Endothelial cell of umbilical vein (primary cell): ENCODE measurements around the gene GSN.

Source experiments
- EZH2 ChIP-seq: IDR thresholded peaks from 2 replicates; pipeline ENCODE4 v1.6.1; 2012; ENCODE audit warnings: borderline replicate concordance, low read depth, mild to moderate bottlenecking, moderate library complexity, low read length, inconsistent platforms; ENCODE audit not compliant: severe bottlenecking
- FOS ChIP-seq: IDR thresholded peaks from 2 replicates; pipeline ENCODE4 v1.6.1; 2011; ENCODE audit warnings: mild to moderate bottlenecking, low read length, moderate library complexity, borderline replicate concordance; ENCODE audit not compliant: insufficient read depth
- POLR2A ChIP-seq: IDR thresholded peaks from 2 replicates; pipeline ENCODE4 v1.6.1; 2012; ENCODE audit warnings: low read depth, mild to moderate bottlenecking, control low read depth, low read length
- POLR2AphosphoS5 ChIP-seq: IDR thresholded peaks from 2 replicates; pipeline ENCODE4 v1.6.1; 2012; ENCODE audit warnings: low read depth, mild to moderate bottlenecking, control low read depth, low read length, moderate library complexity; ENCODE audit not compliant: insufficient read depth
- TF ChIP-seq, protein P1 (sequence below), 2 donors: IDR thresholded peaks; 1 replicate in 1 of 2; 2 replicates in 1 of 2; pipeline ENCODE4 v1.5.1; 2011; ENCODE audit warnings: low read length in 2 of 2, mild to moderate bottlenecking in 2 of 2, moderate library complexity in 2 of 2, control low read depth in 1 of 2, inconsistent platforms in 1 of 2, low read depth in 1 of 2; ENCODE audit not compliant: insufficient read depth in 1 of 2; ENCODE audit errors: extremely low read depth in 1 of 2

DNA sequence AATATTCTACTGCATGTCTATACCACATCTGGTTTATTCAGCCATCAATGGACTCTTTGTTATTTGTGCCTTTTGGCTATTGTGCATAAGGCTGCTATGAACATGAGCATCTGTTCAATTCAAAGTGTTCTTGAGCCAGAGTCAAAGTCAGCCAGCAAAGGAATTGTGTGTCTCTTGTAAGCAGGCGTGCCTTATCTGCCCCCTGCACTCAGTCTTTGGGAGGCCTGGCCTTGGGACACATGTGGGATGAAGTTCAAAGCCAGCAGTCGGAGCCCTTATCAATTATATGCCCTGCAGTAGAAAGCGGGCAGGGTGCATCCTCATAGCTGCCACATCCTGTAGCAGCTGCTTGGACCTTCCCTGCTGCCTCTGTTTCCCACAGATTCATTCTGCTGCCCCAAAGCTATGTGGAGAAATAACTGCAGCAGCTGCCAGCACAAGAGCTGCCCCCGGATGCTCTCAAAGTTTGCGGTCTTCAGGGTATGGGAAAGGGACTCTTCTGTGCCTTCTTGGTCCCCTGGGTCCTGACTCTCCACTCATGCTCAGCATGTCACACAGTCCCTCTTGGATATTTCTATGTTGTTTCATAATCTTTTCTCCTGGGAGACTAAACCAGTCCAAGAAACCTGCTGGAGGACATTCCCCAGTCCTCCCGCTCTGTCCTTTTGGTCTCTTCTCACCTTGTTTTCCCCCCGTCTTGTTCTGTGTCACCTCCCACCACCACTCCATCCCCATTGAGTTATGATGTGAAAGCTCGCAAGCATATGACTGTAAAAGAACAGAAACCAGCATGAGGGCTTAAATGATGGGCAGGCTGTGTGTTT, 66.2 kb downstream of the GSN start:
- TF ChIP-seq, protein P1, sequence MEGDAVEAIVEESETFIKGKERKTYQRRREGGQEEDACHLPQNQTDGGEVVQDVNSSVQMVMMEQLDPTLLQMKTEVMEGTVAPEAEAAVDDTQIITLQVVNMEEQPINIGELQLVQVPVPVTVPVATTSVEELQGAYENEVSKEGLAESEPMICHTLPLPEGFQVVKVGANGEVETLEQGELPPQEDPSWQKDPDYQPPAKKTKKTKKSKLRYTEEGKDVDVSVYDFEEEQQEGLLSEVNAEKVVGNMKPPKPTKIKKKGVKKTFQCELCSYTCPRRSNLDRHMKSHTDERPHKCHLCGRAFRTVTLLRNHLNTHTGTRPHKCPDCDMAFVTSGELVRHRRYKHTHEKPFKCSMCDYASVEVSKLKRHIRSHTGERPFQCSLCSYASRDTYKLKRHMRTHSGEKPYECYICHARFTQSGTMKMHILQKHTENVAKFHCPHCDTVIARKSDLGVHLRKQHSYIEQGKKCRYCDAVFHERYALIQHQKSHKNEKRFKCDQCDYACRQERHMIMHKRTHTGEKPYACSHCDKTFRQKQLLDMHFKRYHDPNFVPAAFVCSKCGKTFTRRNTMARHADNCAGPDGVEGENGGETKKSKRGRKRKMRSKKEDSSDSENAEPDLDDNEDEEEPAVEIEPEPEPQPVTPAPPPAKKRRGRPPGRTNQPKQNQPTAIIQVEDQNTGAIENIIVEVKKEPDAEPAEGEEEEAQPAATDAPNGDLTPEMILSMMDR (IDR thresholded peaks at IDR 0.05; ENCODE audit: extremely low read depth in 1 of 2, insufficient read depth in 1 of 2, low read depth in 1 of 2, low read length in 2 of 2) = no peak
- TF ChIP-seq POLR2AphosphoS5 (no peak), FOS (no peak), EZH2 (no peak), POLR2A (no peak)
